Measurements from ENCODE around the gene SNX2. TPM values are rescaled to one million over a fixed set of nuclear protein-coding genes. Genes with fewer than 3 reads are reported as not detected.
A peak's percentile ranks its signal among the peaks of the same experiment; 100 is the strongest.

The SNX2 gene
- polyA plus RNA-seq, result 100 to 1,000 TPM in 1 of 4 donors, 10 to 100 TPM in 3; 41.4 to 131 (median 52.5) TPM
- long read RNA-seq, donor 1, transcript SNX2-206 (2 exons, 484 nt), result minor isoform, 7 of 151 reads
- long read RNA-seq, donor 1, transcript SNX2-201 (15 exons, 2,128 nt), result major isoform, 57 of 151 reads
- long read RNA-seq, donor 1, partial matches to known transcripts, result 64 of 151 reads
- long read RNA-seq, donor 1, other reads (novel, unspliced or antisense), result 19 of 151 reads
- long read RNA-seq, donor 2, transcript SNX2-201 (15 exons, 2,128 nt), result major isoform, 18 of 29 reads
- long read RNA-seq, donor 2, partial matches to known transcripts, result 0 of 29 reads
- long read RNA-seq, donor 2, other reads (novel, unspliced or antisense), result 8 of 29 reads
- long read RNA-seq, donor 3, transcript SNX2-201 (15 exons, 2,128 nt), result major isoform, 10 of 32 reads
- long read RNA-seq, donor 3, partial matches to known transcripts, result 14 of 32 reads
- long read RNA-seq, donor 3, other reads (novel, unspliced or antisense), result 0 of 32 reads
- long read RNA-seq, donor 4, partial matches to known transcripts, result 7 of 8 reads
- long read RNA-seq, donor 4, other reads (novel, unspliced or antisense), result 0 of 8 reads
- long read RNA-seq, donor 5, transcript SNX2-202 (6 exons, 908 nt), result major isoform, 5 of 23 reads
- long read RNA-seq, donor 5, partial matches to known transcripts, result 16 of 23 reads
- long read RNA-seq, donor 5, other reads (novel, unspliced or antisense), result 0 of 23 reads
- long read RNA-seq, donor 6, transcript SNX2-201 (15 exons, 2,128 nt), result major isoform, 28 of 43 reads
- long read RNA-seq, donor 6, partial matches to known transcripts, result 6 of 43 reads
- long read RNA-seq, donor 6, other reads (novel, unspliced or antisense), result 5 of 43 reads
- long read RNA-seq, donor 7, transcript SNX2-201 (15 exons, 2,128 nt), result major isoform, 13 of 82 reads
- long read RNA-seq, donor 7, partial matches to known transcripts, result 61 of 82 reads
- long read RNA-seq, donor 7, other reads (novel, unspliced or antisense), result 6 of 82 reads
- long read RNA-seq, donor 8, partial matches to known transcripts, result 6 of 7 reads
- long read RNA-seq, donor 8, other reads (novel, unspliced or antisense), result 0 of 7 reads
- long read RNA-seq, donor 9, transcript SNX2-201 (15 exons, 2,128 nt), result major isoform, 9 of 12 reads
- long read RNA-seq, donor 9, partial matches to known transcripts, result 0 of 12 reads
- long read RNA-seq, donor 9, other reads (novel, unspliced or antisense), result 0 of 12 reads
- long read RNA-seq, donor 10, transcript SNX2-201 (15 exons, 2,128 nt), result major isoform, 16 of 54 reads
- long read RNA-seq, donor 10, transcript SNX2-206 (2 exons, 484 nt), result minor isoform, 7 of 54 reads
- long read RNA-seq, donor 10, partial matches to known transcripts, result 22 of 54 reads
- long read RNA-seq, donor 10, other reads (novel, unspliced or antisense), result 8 of 54 reads

GRCh38 chr5:122774861-122775549 lies at the start of gene SNX2:
Gene SNX2, plus strand, starts transcription at chr5:122775080. Its CDS starts 24 bp downstream, at chr5:122775104.
- Histone ChIP-seq H3K4me1 (ENCODE audit: control insufficient read depth in 3 of 3, insufficient read depth in 2 of 3, low read depth in 1 of 3, low read length in 2 of 3) (peaks cover 2 to 3% (median 3%) of the 10 kb centered on the region in 3 donors), H3K27me3 (ENCODE audit: control insufficient read depth in 3 of 3, insufficient read depth in 3 of 3, low read length in 3 of 3) (no peaks in the 10 kb centered on the region), H3K4me3 (ENCODE audit: low read depth in 1 of 3, low read length in 3 of 3) (peak within 1 kb of the TSS; percentile 75 to 99 (median 92)), H3K36me3 (ENCODE audit: control insufficient read depth in 3 of 3, insufficient read depth in 2 of 3, low read depth in 1 of 3, low read length in 3 of 3) (peaks cover 0 to 2% (median 0%) of the 10 kb centered on the region in 3 donors), H3K9me3 (ENCODE audit: control insufficient read depth in 2 of 2, insufficient read depth in 1 of 2, low read depth in 1 of 2, low read length in 1 of 2) (no peaks in the 10 kb centered on the region), H3K27ac (ENCODE audit: low read depth in 1 of 3, low read length in 2 of 3) (peak within 1 kb of the TSS; percentile 25 to 93 (median 83))
- 0% methylated on average over 54 to 67 of the region's 67 CpGs for WGBS, 3 donors
- no peak for FAIRE-seq
- DNase-seq, result peak; percentile 87 to 95

GRCh38 chr5:122727112-122727541 lies 47.8 kb upstream of the SNX2 start:
- DNase-seq, result no peak
- no peak for FAIRE-seq
- H3K4me1 ChIP-seq (ENCODE audit: control insufficient read depth in 3 of 3, insufficient read depth in 2 of 3, low read depth in 1 of 3, low read length in 2 of 3), result peaks cover 0 to 12% (median 0%) of the 10 kb centered on the region in 3 donors
- H3K27ac ChIP-seq (ENCODE audit: low read depth in 1 of 3, low read length in 2 of 3), result no peak overlapping the region
- no peaks in the 10 kb centered on the region for H3K9me3 ChIP-seq (ENCODE audit: control insufficient read depth in 2 of 2, insufficient read depth in 1 of 2, low read depth in 1 of 2, low read length in 1 of 2)
- no peaks in the 10 kb centered on the region for H3K36me3 ChIP-seq (ENCODE audit: control insufficient read depth in 3 of 3, insufficient read depth in 2 of 3, low read depth in 1 of 3, low read length in 3 of 3)
- H3K4me3 ChIP-seq (ENCODE audit: low read depth in 1 of 3, low read length in 3 of 3), result no peak overlapping the region
- 69 to 76% (median 75%) methylated on average over 4 of the region's 4 CpGs for WGBS, 3 donors
- H3K27me3 ChIP-seq (ENCODE audit: control insufficient read depth in 3 of 3, insufficient read depth in 3 of 3, low read length in 3 of 3), result no peaks in the 10 kb centered on the region

- H3K9me3 ChIP-seq (ENCODE audit: control insufficient read depth in 2 of 2, insufficient read depth in 1 of 2, low read depth in 1 of 2, low read length in 1 of 2), result peaks cover 0 to 1% of the 10 kb centered on the region in 2 donors
- no peaks in the 10 kb centered on the region for H3K27me3 ChIP-seq (ENCODE audit: control insufficient read depth in 3 of 3, insufficient read depth in 3 of 3, low read length in 3 of 3)
Measured at GRCh38 chr5:122730037-122730436, 44.8 kb upstream of the SNX2 start.

GRCh38 chr5:122730456-122730855 lies 44.4 kb upstream of the SNX2 start:
- Histone ChIP-seq H3K4me3 (ENCODE audit: low read depth in 1 of 3, low read length in 3 of 3) (no peak overlapping the region), H3K27ac (ENCODE audit: low read depth in 1 of 3, low read length in 2 of 3) (no peak overlapping the region), H3K27me3 (ENCODE audit: control insufficient read depth in 3 of 3, insufficient read depth in 3 of 3, low read length in 3 of 3) (no peaks in the 10 kb centered on the region), H3K4me1 (ENCODE audit: control insufficient read depth in 3 of 3, insufficient read depth in 2 of 3, low read depth in 1 of 3, low read length in 2 of 3) (no peaks in the 10 kb centered on the region), H3K36me3 (ENCODE audit: control insufficient read depth in 3 of 3, insufficient read depth in 2 of 3, low read depth in 1 of 3, low read length in 3 of 3) (no peaks in the 10 kb centered on the region), H3K9me3 (ENCODE audit: control insufficient read depth in 2 of 2, insufficient read depth in 1 of 2, low read depth in 1 of 2, low read length in 1 of 2) (peaks cover 0 to 6% of the 10 kb centered on the region in 2 donors)
- 96 to 100% (median 97%) methylated on average over 1 of the region's 1 CpG for WGBS, 3 donors
- DNase-seq, result no peak
- FAIRE-seq, result no peak

More at GRCh38 chr5:122730037-122730436, 44.8 kb upstream of the SNX2 start:
- Histone ChIP-seq H3K4me1 (ENCODE audit: control insufficient read depth in 3 of 3, insufficient read depth in 2 of 3, low read depth in 1 of 3, low read length in 2 of 3) (no peaks in the 10 kb centered on the region), H3K36me3 (ENCODE audit: control insufficient read depth in 3 of 3, insufficient read depth in 2 of 3, low read depth in 1 of 3, low read length in 3 of 3) (no peaks in the 10 kb centered on the region), H3K27ac (ENCODE audit: low read depth in 1 of 3, low read length in 2 of 3) (no peak overlapping the region), H3K4me3 (ENCODE audit: low read depth in 1 of 3, low read length in 3 of 3) (no peak overlapping the region)
- 63 to 84% (median 78%) methylated on average over 1 of the region's 1 CpG for WGBS, 3 donors
- no peak for DNase-seq
- no peak for FAIRE-seq

- FAIRE-seq (no peak), DNase-seq (no peak)
- 65 to 83% (median 75%) methylated on average over 9 of the region's 9 CpGs for WGBS, 3 donors
- H3K27me3 ChIP-seq (ENCODE audit: control insufficient read depth in 3 of 3, insufficient read depth in 3 of 3, low read length in 3 of 3), result no peaks in the 10 kb centered on the region
- no peaks in the 10 kb centered on the region for H3K36me3 ChIP-seq (ENCODE audit: control insufficient read depth in 3 of 3, insufficient read depth in 2 of 3, low read depth in 1 of 3, low read length in 3 of 3)
- H3K9me3 ChIP-seq (ENCODE audit: control insufficient read depth in 2 of 2, insufficient read depth in 1 of 2, low read depth in 1 of 2, low read length in 1 of 2), result peaks cover 0 to 6% of the 10 kb centered on the region in 2 donors
- no peaks in the 10 kb centered on the region for H3K4me1 ChIP-seq (ENCODE audit: control insufficient read depth in 3 of 3, insufficient read depth in 2 of 3, low read depth in 1 of 3, low read length in 2 of 3)
- no peak overlapping the region for H3K4me3 ChIP-seq (ENCODE audit: low read depth in 1 of 3, low read length in 3 of 3)
- H3K27ac ChIP-seq (ENCODE audit: low read depth in 1 of 3, low read length in 2 of 3), result no peak overlapping the region
Measured at GRCh38 chr5:122736086-122736845, 38.6 kb upstream of the SNX2 start.

- H3K9me3 ChIP-seq (ENCODE audit: control insufficient read depth in 2 of 2, insufficient read depth in 1 of 2, low read depth in 1 of 2, low read length in 1 of 2), result peaks cover 0 to 6% of the 10 kb centered on the region in 2 donors
- no peak overlapping the region for H3K27ac ChIP-seq (ENCODE audit: low read depth in 1 of 3, low read length in 2 of 3)
- no peak for FAIRE-seq
- H3K4me3 ChIP-seq (ENCODE audit: low read depth in 1 of 3, low read length in 3 of 3), result no peak overlapping the region
- peaks cover 0 to 10% (median 0%) of the 10 kb centered on the region in 3 donors for H3K4me1 ChIP-seq (ENCODE audit: control insufficient read depth in 3 of 3, insufficient read depth in 2 of 3, low read depth in 1 of 3, low read length in 2 of 3)
- H3K27me3 ChIP-seq (ENCODE audit: control insufficient read depth in 3 of 3, insufficient read depth in 3 of 3, low read length in 3 of 3), result no peaks in the 10 kb centered on the region
- no peak for DNase-seq
- H3K36me3 ChIP-seq (ENCODE audit: control insufficient read depth in 3 of 3, insufficient read depth in 2 of 3, low read depth in 1 of 3, low read length in 3 of 3), result no peaks in the 10 kb centered on the region
Measured at GRCh38 chr5:122738088-122738487, 36.8 kb upstream of the SNX2 start.

- FAIRE-seq (no peak), DNase-seq (no peak)
- H3K36me3 ChIP-seq (ENCODE audit: control insufficient read depth in 3 of 3, insufficient read depth in 2 of 3, low read depth in 1 of 3, low read length in 3 of 3), result no peaks in the 10 kb centered on the region
- H3K27ac ChIP-seq (ENCODE audit: low read depth in 1 of 3, low read length in 2 of 3), result peak overlapping the region in 1 of 3 donors; percentile 67
- no peaks in the 10 kb centered on the region for H3K27me3 ChIP-seq (ENCODE audit: control insufficient read depth in 3 of 3, insufficient read depth in 3 of 3, low read length in 3 of 3)
- no peak overlapping the region for H3K4me3 ChIP-seq (ENCODE audit: low read depth in 1 of 3, low read length in 3 of 3)
- 57 to 71% (median 65%) methylated on average over 2 of the region's 2 CpGs for WGBS, 3 donors
- H3K4me1 ChIP-seq (ENCODE audit: control insufficient read depth in 3 of 3, insufficient read depth in 2 of 3, low read depth in 1 of 3, low read length in 2 of 3), result peaks cover 0 to 19% (median 0%) of the 10 kb centered on the region in 3 donors
- H3K9me3 ChIP-seq (ENCODE audit: control insufficient read depth in 2 of 2, insufficient read depth in 1 of 2, low read depth in 1 of 2, low read length in 1 of 2), result no peaks in the 10 kb centered on the region
Measured at GRCh38 chr5:122741681-122742080, 33.2 kb upstream of the SNX2 start.
